B cell (primary cell): ENCODE data around the gene PGBD5. TPM values are rescaled to one million over a fixed set of nuclear protein-coding genes. Genes with fewer than 3 reads are reported as not detected.

Source experiments
- ATAC-seq: fragments of 200-7000 bp; cut with Tn5 transposase; one replicate; pipeline ENCODE4 v1.10.0; 2021; ENCODE audit warnings: low read depth, mild to moderate bottlenecking, moderate number of reproducible peaks, moderate library complexity
- CTCF ChIA-PET: fragments of 350-600 bp; sonication (Branson Sonifier 250); formaldehyde crosslinking; loops from one replicate; lab custom pipeline; 2021; ENCODE audit warnings: antibody characterized with exemption, inconsistent platforms; lab: Charles Lee
- POLR2A ChIA-PET: fragments of 350-600 bp; sonication (Branson Sonifier 250); formaldehyde crosslinking; loops from one replicate; lab custom pipeline; 2021; ENCODE audit warnings: antibody characterized with exemption; lab: Charles Lee
- DNase-seq: peaks from one replicate; pipeline ENCODE4 v3.0.0; 2013
- H2AFZ ChIP-seq: 2 replicates; pipeline ENCODE4 v1.6.1; 2012; ENCODE audit warnings: mild to moderate bottlenecking, low read depth, low read length; ENCODE audit not compliant: insufficient read depth, poor library complexity, severe bottlenecking
- H3K27ac ChIP-seq, 2 donors: 1 replicate in 1 of 2; 2 replicates in 1 of 2; pipeline ENCODE4 v1.5.1; 2012 to 2013; ENCODE audit warnings: low read length in 2 of 2, mild to moderate bottlenecking in 2 of 2, moderate library complexity in 1 of 2
- H3K27me3 ChIP-seq, 4 experiments: fragments of 200-600 bp in 1 of 4; sonication (generic) in 1 of 4; replicated peaks in 1 of 4; 1 replicate in 2 of 4; 2 replicates in 2 of 4; pipeline versions ENCODE4 v1.6.1 to v1.7.0; 2013 to 2016; ENCODE audit warnings: low read length in 3 of 4, mild to moderate bottlenecking in 2 of 4, mixed read lengths in 1 of 4, moderate library complexity in 1 of 4; ENCODE audit not compliant: insufficient read depth in 4 of 4, control insufficient read depth in 3 of 4; ENCODE audit errors: control extremely low read depth in 1 of 4
- H3K36me3 ChIP-seq, 2 experiments: replicated peaks in 1 of 2; 1 replicate in 1 of 2; 2 replicates in 1 of 2; pipeline versions ENCODE4 v1.6.1 to v1.7.1; 2013; ENCODE audit warnings: low read length in 1 of 2; ENCODE audit not compliant: insufficient read depth in 2 of 2, control insufficient read depth in 1 of 2; ENCODE audit errors: control extremely low read depth in 1 of 2, extremely low read depth in 1 of 2
- H3K4me1 ChIP-seq, 2 donors: fragments of 200-600 bp in 1 of 2; sonication (generic) in 1 of 2; 1 replicate in 1 of 2; 2 replicates in 1 of 2; pipeline versions ENCODE4 v1.5.1 to v1.6.1; 2013 to 2017; ENCODE audit warnings: low read length in 2 of 2; ENCODE audit not compliant: control insufficient read depth in 2 of 2, insufficient read depth in 2 of 2
- H3K4me2 ChIP-seq: replicated peaks from 2 replicates; pipeline ENCODE3; 2012; ENCODE audit warnings: mild to moderate bottlenecking, low read depth, low read length; ENCODE audit not compliant: poor library complexity, severe bottlenecking
- H3K4me3 ChIP-seq, 5 experiments: fragments of 200-600 bp in 1 of 5; sonication (generic) in 1 of 5; 1 replicate in 3 of 5; 2 replicates in 2 of 5; pipeline versions ENCODE4 v1.5.1 to v1.7.0; 2011 to 2016; ENCODE audit warnings: low read length in 4 of 5, mild to moderate bottlenecking in 4 of 5, low read depth in 2 of 5, control low read depth in 1 of 5, moderate library complexity in 1 of 5; ENCODE audit not compliant: insufficient read depth in 1 of 5; ENCODE audit errors: control extremely low read depth in 1 of 5, extremely low read depth in 1 of 5
- H3K79me2 ChIP-seq: fragments of 200-600 bp; sonication (generic); one replicate; pipeline ENCODE4 v1.6.0; 2016; ENCODE audit warnings: low read length; ENCODE audit not compliant: control insufficient read depth, insufficient read depth
- H3K9ac ChIP-seq: fragments of 200-600 bp; sonication (generic); 2 replicates; pipeline ENCODE4 v1.6.1; 2017; ENCODE audit warnings: mild to moderate bottlenecking, low read length, moderate library complexity
- H3K9me3 ChIP-seq, 3 donors: one replicate each; pipeline versions ENCODE4 v1.6.1 to v1.7.1; 2013; ENCODE audit warnings: low read length in 2 of 3; ENCODE audit not compliant: control insufficient read depth in 2 of 3, insufficient read depth in 1 of 3; ENCODE audit errors: control extremely low read depth in 1 of 3
- H4K20me1 ChIP-seq: 2 replicates; pipeline ENCODE4 v1.6.0; 2012; ENCODE audit warnings: mild to moderate bottlenecking, low read length; ENCODE audit not compliant: insufficient read depth, control insufficient read depth, poor library complexity, severe bottlenecking
- H3K27ac Mint-ChIP-seq: one replicate; pipeline ENCODE4 v1.8.0; 2021; ENCODE audit warnings: mixed read lengths
- H3K27me3 Mint-ChIP-seq: one replicate; pipeline ENCODE4 v1.8.0; 2021; ENCODE audit warnings: mixed read lengths
- H3K4me1 Mint-ChIP-seq: one replicate; pipeline ENCODE4 v1.8.0; 2021; ENCODE audit warnings: mixed read lengths
- H3K4me3 Mint-ChIP-seq: one replicate; pipeline ENCODE4 v1.8.0; 2021; ENCODE audit warnings: mixed read lengths
- H3K9me3 Mint-ChIP-seq: one replicate; pipeline ENCODE4 v1.8.0; 2022; ENCODE audit warnings: mixed read lengths; ENCODE audit not compliant: insufficient read depth
- CTCF ChIP-seq: fragments of 200-600 bp; IDR thresholded peaks from one replicate; pipeline ENCODE4 v1.8.0; 2022; ENCODE audit warnings: antibody characterized with exemption, mild to moderate bottlenecking
- EZH2 ChIP-seq: IDR thresholded peaks from 2 replicates; pipeline ENCODE4 v1.6.1; 2012; ENCODE audit warnings: borderline replicate concordance, low read depth, mild to moderate bottlenecking, moderate library complexity, low read length; ENCODE audit not compliant: insufficient read depth, poor library complexity, severe bottlenecking
- WGBS: methylation state at CpG from one replicate; pipeline ENCODE4 v1.1.5; 2013; ENCODE audit warnings: missing lambda C conversion rate; ENCODE audit not compliant: insufficient coverage; 5-methylcytosine and 5-hydroxymethylcytosine counted together
- intact Hi-C: fragments of 100-400 bp; cut with micrococcal nuclease; formaldehyde crosslinking; loops from one replicate; pipeline ENCODE4 v1.10.0; 2022
- polyA plus RNA-seq: library from polyadenylated mRNA; depleted of rRNA; stranded (reverse); fragments of >200 nt; gene quantifications from 2 replicates; pipeline ENCODE4 v1.2.3, GENCODE V29; 2012
- total RNA-seq, 2 donors: library from RNA; stranded (reverse); fragments of 120-200 nt in 1 of 2; gene quantifications; 1 replicate in 1 of 2; 2 replicates in 1 of 2; pipeline versions ENCODE4 v1.2.3 to v1.2.4, GENCODE V29; 2013 to 2022

Gene PGBD5
- total and polyA plus RNA-seq, 2 donors (not counting 1 experiment from before 2014, with no cell fraction given): 0.07 TPM; not detected in 1

DNA sequence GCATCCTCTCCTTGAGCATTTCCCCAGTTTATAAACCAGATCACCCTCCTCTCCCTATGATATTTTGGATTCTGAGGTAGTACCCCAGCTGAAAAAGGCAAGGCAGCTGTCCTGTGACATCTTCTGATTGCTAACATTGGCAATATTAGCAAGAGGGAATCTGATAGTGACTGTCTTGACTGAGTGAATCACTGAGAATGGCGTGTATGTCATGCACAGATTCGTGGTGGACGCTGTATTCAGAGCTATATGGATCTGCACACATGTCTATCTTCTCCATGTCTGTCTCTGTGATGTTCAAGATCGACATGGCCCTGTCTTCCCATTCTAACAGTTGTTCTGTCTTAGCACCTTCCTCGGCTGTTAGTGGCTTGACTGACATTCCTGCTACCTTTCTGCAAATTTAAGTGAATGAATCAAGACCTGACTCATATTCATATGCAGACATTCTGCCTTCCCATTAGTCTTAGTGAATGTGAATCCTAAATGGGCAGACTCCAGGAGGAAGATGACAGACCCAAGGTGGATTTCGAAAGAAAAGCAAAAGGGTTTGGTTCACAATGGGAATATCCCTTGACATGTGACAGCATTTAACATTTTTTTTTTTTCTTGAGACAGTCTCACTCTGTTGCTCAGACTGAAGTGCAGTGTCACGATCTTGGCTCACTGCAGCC, 97.7 kb downstream of the PGBD5 start:
- Mint-ChIP-seq H3K27me3 (peaks cover 8% of the 10 kb centered on the region), H3K27ac (no peak overlapping the region), H3K9me3 (no peaks in the 10 kb centered on the region), H3K4me1 (no peaks in the 10 kb centered on the region), H3K4me3 (no peak overlapping the region)
- CTCF ChIA-PET: interaction anchor here (0.6 kb wide), 1 partner anchor 183 kb away, joined by 3 read pairs; no protein-coding TSS in a partner anchor
- Histone ChIP-seq H3K4me2 (no peak overlapping the region), H4K20me1 (no peaks in the 10 kb centered on the region), H3K9ac (no peak overlapping the region), H3K4me3 (no peak overlapping the region), H3K79me2 (no peaks in the 10 kb centered on the region), H3K27me3 (no peaks in the 10 kb centered on the region), H3K9me3 (no peaks in the 10 kb centered on the region), H3K4me1 (no peaks in the 10 kb centered on the region), H3K36me3 (no peaks in the 10 kb centered on the region), H3K27ac (no peak overlapping the region), H2AFZ (no peak overlapping the region)
- intact Hi-C loops: no loop called here
- no peak for TF ChIP-seq EZH2
- no peak for TF ChIP-seq CTCF
- POLR2A ChIA-PET: interaction anchor here (0.6 kb wide), 1 partner anchor 658 kb away, joined by 7 read pairs; no protein-coding TSS in a partner anchor
- DNase-seq (no peak), ATAC-seq (no peak)
- 81% methylated on average over 5 of the region's 7 CpGs for WGBS

DNA sequence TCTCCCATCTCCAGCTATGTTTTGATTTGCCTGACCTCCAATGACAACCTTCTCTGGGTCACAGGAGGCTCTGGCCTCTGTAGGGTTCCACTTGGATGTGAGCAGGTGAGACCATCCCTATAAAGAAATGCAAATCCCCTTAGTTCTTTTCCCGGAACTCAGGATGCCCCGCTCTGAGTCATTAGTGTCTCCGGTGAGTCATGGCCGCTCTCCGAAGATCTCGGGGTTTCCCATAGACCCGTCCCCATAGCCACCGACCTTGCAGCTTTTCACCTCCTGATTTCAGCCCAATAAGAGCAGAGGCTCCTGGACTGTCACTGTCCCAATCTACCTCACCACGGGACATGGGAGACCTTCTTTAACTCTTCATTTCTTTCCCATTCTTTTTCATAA, 98.2 kb downstream of the PGBD5 start:
- intact Hi-C loops: no loop called here
- ChIA-PET POLR2A (interaction anchor here (0.6 kb wide), 1 partner anchor 657 kb away, joined by 7 read pairs; no protein-coding TSS in a partner anchor), CTCF (no interaction called here)
- Histone ChIP-seq H3K9ac (no peak overlapping the region), H3K9me3 (no peaks in the 10 kb centered on the region), H3K36me3 (no peaks in the 10 kb centered on the region), H3K27ac (no peak overlapping the region), H3K4me1 (no peaks in the 10 kb centered on the region), H3K4me3 (no peak overlapping the region), H4K20me1 (no peaks in the 10 kb centered on the region), H3K27me3 (no peaks in the 10 kb centered on the region), H3K79me2 (no peaks in the 10 kb centered on the region), H2AFZ (no peak overlapping the region), H3K4me2 (no peak overlapping the region)
- no peak overlapping the region for H3K27ac Mint-ChIP-seq
- peaks cover 6% of the 10 kb centered on the region for H3K27me3 Mint-ChIP-seq
- H3K9me3 Mint-ChIP-seq: no peaks in the 10 kb centered on the region
- TF ChIP-seq CTCF (no peak), EZH2 (no peak)
- ATAC-seq (no peak), DNase-seq (no peak)
- no peak overlapping the region for H3K4me3 Mint-ChIP-seq
- no peaks in the 10 kb centered on the region for H3K4me1 Mint-ChIP-seq
- WGBS: 61% methylated on average over 9 of the region's 9 CpGs
